HG02884 (cell line): ENCODE results near the gene HRG.
A peak's percentile ranks its signal among the peaks of the same experiment; 100 is the strongest.
"Not testable (repeated sequence)": the region's sequence is repeated elsewhere in the genome, so short reads cannot be mapped to it uniquely, and the experiment has no call there.

ENCODE experiments used
- ATAC-seq: cut with Tn5 transposase; IDR thresholded peaks from one replicate; pipeline ENCODE4 v1.9.1; 2021; ENCODE audit warnings: mild to moderate bottlenecking, moderate library complexity; ENCODE audit not compliant: unreplicated experiment

Gene HRG

GRCh38 chr3:186671051-186671450 lies 5.2 kb downstream of the HRG start:
- no peak for ATAC-seq

GRCh38 chr3:186678604-186679003 lies 12.8 kb downstream of the HRG start:
- ATAC-seq: no peak

GRCh38 chr3:186679151-186679550 lies 13.3 kb downstream of the HRG start:
- ATAC-seq: no peak

GRCh38 chr3:186680869-186681268 lies 15.1 kb downstream of the HRG start:
- no peak for ATAC-seq

GRCh38 chr3:186682812-186683211 lies 17.0 kb downstream of the HRG start:
- ATAC-seq: no peak

GRCh38 chr3:186683979-186684378 lies 18.2 kb downstream of the HRG start:
- no peak for ATAC-seq

GRCh38 chr3:186686475-186686874 lies 20.7 kb downstream of the HRG start:
- not testable (repeated sequence) for ATAC-seq

GRCh38 chr3:186687120-186687651 lies 21.4 kb downstream of the HRG start:
- no peak for ATAC-seq

- ATAC-seq: not testable (repeated sequence)
These were observed 24.5 kb downstream of the HRG start for GRCh38 chr3:186690304-186690703.

GRCh38 chr3:186691676-186692075 lies 25.9 kb downstream of the HRG start:
- ATAC-seq: no peak

- ATAC-seq: no peak
These were observed 28.0 kb downstream of the HRG start for GRCh38 chr3:186693843-186694242.

GRCh38 chr3:186694288-186695032 lies 28.6 kb downstream of the HRG start:
- ATAC-seq: no peak

- ATAC-seq: no peak
These were observed 30.7 kb downstream of the HRG start for GRCh38 chr3:186696522-186696921.

GRCh38 chr3:186697510-186697909 lies 31.7 kb downstream of the HRG start:
- no peak for ATAC-seq

- no peak for ATAC-seq
These were observed 34.5 kb downstream of the HRG start for GRCh38 chr3:186700267-186700666.

- ATAC-seq: not testable (repeated sequence)
These were observed 36.6 kb downstream of the HRG start for GRCh38 chr3:186702451-186702850.

- peak; percentile 72 for ATAC-seq
These were observed 40.3 kb downstream of the HRG start for GRCh38 chr3:186705882-186706780.

GRCh38 chr3:186708983-186709679 lies 43.3 kb downstream of the HRG start:
- no peak for ATAC-seq

- ATAC-seq: not testable (repeated sequence)
These were observed 44.9 kb downstream of the HRG start for GRCh38 chr3:186710694-186711093.

- no peak for ATAC-seq
These were observed 47.7 kb downstream of the HRG start for GRCh38 chr3:186713499-186713898.

- ATAC-seq: no peak
These were observed 51.2 kb downstream of the HRG start, which contains the start of gene KNG1 for GRCh38 chr3:186717039-186717457. TSS of gene KNG1 (plus strand) at chr3:186717359. CDS start at chr3:186717543, 184 bp downstream.
